HL-60 (cell line): ENCODE measurements around the gene KCNMA1.

Experiments used
- DNase-seq, 2 experiments: peaks; one replicate each; pipeline ENCODE4 v3.0.0-alpha.2; 2010 to 2020; ENCODE audit warnings: low read depth in 1 of 2, low spot score in 1 of 2
- H3K27ac ChIP-seq: fragments of 250-450 bp; sonication (Bioruptor Pico); replicated peaks from 2 replicates; pipeline ENCODE4 v1.5.1; 2020; ENCODE audit warnings: mild to moderate bottlenecking, moderate library complexity
- H3K27me3 ChIP-seq: fragments of 250-450 bp; sonication (Bioruptor Pico); 2 replicates; pipeline ENCODE4 v1.5.1; 2021; ENCODE audit warnings: mild to moderate bottlenecking, moderate library complexity; ENCODE audit not compliant: insufficient read depth, poor library complexity, severe bottlenecking
- H3K4me3 ChIP-seq: replicated peaks from 2 replicates; pipeline ENCODE4 v1.5.1; 2011; ENCODE audit warnings: mild to moderate bottlenecking, control low read depth, low read length; ENCODE audit not compliant: insufficient read depth
- GABPA ChIP-seq: IDR thresholded peaks from 2 replicates; pipeline ENCODE4 v1.6.1; 2012; ENCODE audit warnings: low read depth
- POLR2AphosphoS5 ChIP-seq: IDR thresholded peaks from 2 replicates; pipeline ENCODE4 v1.6.1; 2012; ENCODE audit warnings: low read depth
- SPI1 ChIP-seq: IDR thresholded peaks from 2 replicates; pipeline ENCODE4 v1.6.1; 2012; ENCODE audit warnings: low read depth, mild to moderate bottlenecking, borderline replicate concordance
- TF ChIP-seq, protein P1 (sequence below): IDR thresholded peaks from one replicate; pipeline ENCODE4 v1.5.1; 2011; ENCODE audit warnings: low read length, control low read depth, inconsistent platforms; ENCODE audit not compliant: insufficient read depth
- TF ChIP-seq, protein P2 (sequence below): IDR thresholded peaks from 2 replicates; pipeline ENCODE4 v1.6.1; 2012; ENCODE audit warnings: low read depth; ENCODE audit not compliant: insufficient replicate concordance

Gene KCNMA1

DNA sequence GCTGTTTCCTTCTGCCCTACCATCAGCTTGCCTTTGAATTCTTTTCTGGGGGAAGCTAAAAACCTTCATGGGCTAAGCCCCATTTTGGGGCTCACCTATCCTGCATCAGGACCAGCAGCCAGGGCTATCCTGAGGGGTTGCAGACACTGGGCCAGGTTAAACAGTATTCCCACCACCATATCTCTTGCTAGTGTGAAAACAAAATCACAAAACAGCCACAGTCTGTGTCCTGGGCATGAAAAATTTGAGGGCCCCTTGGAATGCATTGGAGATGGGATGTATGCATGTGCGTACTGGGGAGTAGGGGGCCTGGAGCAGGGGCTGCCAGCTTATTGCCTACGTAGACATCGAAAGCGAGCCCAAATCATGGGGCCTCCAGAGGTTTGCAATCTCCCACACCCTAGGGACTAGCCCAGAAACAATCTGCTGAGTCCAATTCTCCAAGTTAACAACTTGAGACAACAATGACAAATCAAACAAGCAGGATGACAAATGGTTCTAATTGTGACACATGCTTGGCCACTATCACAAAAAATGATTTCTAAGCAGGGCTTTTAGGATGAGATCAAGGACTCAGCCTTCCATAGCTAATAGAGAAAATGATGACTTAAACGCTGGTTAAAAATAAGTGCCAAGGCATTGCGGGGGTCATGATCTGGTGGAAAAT is 557.1 kb downstream of the KCNMA1 start:
- H3K4me3 ChIP-seq, result no peak overlapping the region
- no peak for DNase-seq
- TF ChIP-seq, protein P1, sequence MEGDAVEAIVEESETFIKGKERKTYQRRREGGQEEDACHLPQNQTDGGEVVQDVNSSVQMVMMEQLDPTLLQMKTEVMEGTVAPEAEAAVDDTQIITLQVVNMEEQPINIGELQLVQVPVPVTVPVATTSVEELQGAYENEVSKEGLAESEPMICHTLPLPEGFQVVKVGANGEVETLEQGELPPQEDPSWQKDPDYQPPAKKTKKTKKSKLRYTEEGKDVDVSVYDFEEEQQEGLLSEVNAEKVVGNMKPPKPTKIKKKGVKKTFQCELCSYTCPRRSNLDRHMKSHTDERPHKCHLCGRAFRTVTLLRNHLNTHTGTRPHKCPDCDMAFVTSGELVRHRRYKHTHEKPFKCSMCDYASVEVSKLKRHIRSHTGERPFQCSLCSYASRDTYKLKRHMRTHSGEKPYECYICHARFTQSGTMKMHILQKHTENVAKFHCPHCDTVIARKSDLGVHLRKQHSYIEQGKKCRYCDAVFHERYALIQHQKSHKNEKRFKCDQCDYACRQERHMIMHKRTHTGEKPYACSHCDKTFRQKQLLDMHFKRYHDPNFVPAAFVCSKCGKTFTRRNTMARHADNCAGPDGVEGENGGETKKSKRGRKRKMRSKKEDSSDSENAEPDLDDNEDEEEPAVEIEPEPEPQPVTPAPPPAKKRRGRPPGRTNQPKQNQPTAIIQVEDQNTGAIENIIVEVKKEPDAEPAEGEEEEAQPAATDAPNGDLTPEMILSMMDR, result no peak
- TF ChIP-seq SPI1, result no peak
- TF ChIP-seq, protein P2, sequence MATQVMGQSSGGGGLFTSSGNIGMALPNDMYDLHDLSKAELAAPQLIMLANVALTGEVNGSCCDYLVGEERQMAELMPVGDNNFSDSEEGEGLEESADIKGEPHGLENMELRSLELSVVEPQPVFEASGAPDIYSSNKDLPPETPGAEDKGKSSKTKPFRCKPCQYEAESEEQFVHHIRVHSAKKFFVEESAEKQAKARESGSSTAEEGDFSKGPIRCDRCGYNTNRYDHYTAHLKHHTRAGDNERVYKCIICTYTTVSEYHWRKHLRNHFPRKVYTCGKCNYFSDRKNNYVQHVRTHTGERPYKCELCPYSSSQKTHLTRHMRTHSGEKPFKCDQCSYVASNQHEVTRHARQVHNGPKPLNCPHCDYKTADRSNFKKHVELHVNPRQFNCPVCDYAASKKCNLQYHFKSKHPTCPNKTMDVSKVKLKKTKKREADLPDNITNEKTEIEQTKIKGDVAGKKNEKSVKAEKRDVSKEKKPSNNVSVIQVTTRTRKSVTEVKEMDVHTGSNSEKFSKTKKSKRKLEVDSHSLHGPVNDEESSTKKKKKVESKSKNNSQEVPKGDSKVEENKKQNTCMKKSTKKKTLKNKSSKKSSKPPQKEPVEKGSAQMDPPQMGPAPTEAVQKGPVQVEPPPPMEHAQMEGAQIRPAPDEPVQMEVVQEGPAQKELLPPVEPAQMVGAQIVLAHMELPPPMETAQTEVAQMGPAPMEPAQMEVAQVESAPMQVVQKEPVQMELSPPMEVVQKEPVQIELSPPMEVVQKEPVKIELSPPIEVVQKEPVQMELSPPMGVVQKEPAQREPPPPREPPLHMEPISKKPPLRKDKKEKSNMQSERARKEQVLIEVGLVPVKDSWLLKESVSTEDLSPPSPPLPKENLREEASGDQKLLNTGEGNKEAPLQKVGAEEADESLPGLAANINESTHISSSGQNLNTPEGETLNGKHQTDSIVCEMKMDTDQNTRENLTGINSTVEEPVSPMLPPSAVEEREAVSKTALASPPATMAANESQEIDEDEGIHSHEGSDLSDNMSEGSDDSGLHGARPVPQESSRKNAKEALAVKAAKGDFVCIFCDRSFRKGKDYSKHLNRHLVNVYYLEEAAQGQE, result no peak
- no peak for TF ChIP-seq GABPA
- no peak for TF ChIP-seq POLR2AphosphoS5
- no peak overlapping the region for H3K27ac ChIP-seq
- peaks cover 2% of the 10 kb centered on the region for H3K27me3 ChIP-seq

DNA sequence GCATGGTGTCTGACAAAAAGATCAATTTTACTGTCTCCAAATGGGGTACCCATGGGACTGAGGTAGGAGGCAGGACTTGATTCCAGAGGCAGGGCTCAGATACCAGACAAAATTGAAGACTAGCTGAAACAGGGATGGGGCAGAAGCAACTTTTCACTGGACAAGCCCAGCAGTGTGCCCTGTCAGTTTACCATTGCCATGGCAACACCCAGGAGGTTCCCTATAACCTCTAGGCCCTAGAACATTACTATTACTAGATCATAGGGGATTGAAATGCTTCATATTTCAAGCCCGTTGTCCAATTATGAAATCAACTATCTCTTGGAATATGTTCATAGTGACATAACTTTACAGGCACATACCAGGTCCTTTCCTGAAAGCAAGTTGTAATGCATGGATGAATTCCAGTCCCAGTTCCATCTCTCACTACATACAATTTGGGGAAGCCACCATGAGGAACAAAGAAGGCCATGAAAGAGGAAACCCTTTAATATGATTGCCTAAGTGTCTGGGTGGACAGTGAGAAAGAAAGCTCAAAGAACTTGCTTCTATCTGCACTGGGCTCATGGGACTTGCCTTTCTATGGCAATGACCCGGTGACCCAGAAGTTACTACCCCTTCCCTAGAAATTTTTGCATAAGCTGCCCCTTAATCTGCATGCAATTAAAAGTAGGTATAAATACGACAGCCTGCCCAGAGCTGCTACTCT is 557.9 kb downstream of the KCNMA1 start:
- no peak overlapping the region for H3K27ac ChIP-seq
- H3K4me3 ChIP-seq, result no peak overlapping the region
- DNase-seq, result peak in 1 of 2 experiments; percentile 10
- peaks cover 2% of the 10 kb centered on the region for H3K27me3 ChIP-seq
- TF ChIP-seq, protein P2, result no peak
- TF ChIP-seq SPI1, result peak; percentile 73

DNA sequence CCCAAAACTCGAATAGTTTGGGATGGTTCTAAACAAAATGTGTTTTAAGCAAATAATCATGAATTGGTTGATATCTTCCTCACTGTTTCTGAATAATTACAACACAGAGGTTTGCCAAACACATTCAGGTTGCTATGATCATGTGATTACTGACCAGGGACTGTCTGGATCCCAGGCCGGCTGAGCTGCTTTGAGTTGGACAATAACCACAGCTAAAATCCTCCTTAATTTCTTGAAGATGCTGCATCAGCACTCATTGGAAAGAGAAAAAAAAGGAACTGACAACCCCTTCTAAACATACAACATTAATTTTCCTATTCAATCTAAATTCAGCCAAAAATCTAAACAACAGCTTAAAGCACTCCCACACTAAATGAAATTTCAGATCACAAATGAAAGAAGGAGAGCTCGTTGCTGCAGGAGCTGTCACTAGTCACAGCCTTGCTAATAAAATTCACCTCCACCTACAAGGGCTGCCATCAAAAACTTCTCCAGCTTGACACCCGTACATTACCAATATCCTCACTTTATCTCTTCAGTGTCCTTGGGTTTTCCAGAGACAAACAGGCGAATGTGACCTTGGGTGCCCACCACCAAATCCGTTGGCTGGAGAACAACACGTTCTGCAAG is 560.2 kb downstream of the KCNMA1 start:
- peaks cover 2% of the 10 kb centered on the region for H3K27me3 ChIP-seq
- H3K27ac ChIP-seq, result no peak overlapping the region
- TF ChIP-seq, protein P2, result no peak
- TF ChIP-seq SPI1, result no peak
- TF ChIP-seq, protein P1, result no peak
- no peak for TF ChIP-seq GABPA
- no peak for TF ChIP-seq POLR2AphosphoS5
- no peak for DNase-seq
- H3K4me3 ChIP-seq, result no peak overlapping the region
